HUES64 (cell line): ENCODE results near the gene FDXR.
"Not testable (repeated sequence)": the region's sequence is repeated elsewhere in the genome, so short reads cannot be mapped to it uniquely, and the experiment has no call there.

Source experiments
- H3K27ac ChIP-seq: 2 replicates; pipeline ENCODE4 v1.7.0; 2013; ENCODE audit warnings: low read depth, low read length, inconsistent platforms
- H3K27me3 ChIP-seq: 2 replicates; pipeline ENCODE4 v1.6.1; 2013; ENCODE audit warnings: mild to moderate bottlenecking, low read length; ENCODE audit not compliant: insufficient read depth
- H3K36me3 ChIP-seq: 2 replicates; pipeline ENCODE4 v1.6.1; 2013; ENCODE audit warnings: mild to moderate bottlenecking, low read length; ENCODE audit not compliant: insufficient read depth
- H3K4me1 ChIP-seq: 2 replicates; pipeline ENCODE4 v1.6.1; 2013; ENCODE audit warnings: mild to moderate bottlenecking, low read length, moderate library complexity; ENCODE audit not compliant: insufficient read depth
- H3K4me3 ChIP-seq: 2 replicates; pipeline ENCODE4 v1.5.1; 2013; ENCODE audit warnings: mild to moderate bottlenecking, low read length, moderate library complexity
- H3K9ac ChIP-seq: 2 replicates; pipeline ENCODE4 v1.6.1; 2013; ENCODE audit warnings: mild to moderate bottlenecking, low read depth, low read length
- H3K9me3 ChIP-seq: 2 replicates; pipeline ENCODE4 v1.6.1; 2013; ENCODE audit warnings: low read depth, low read length; ENCODE audit not compliant: insufficient read depth
- WGBS: fragments of 150-250, 120-280 bp; methylation state at CpG from one replicate; pipeline ENCODE4 v1.1.7; 2013; ENCODE audit warnings: missing lambda C conversion rate; 5-methylcytosine and 5-hydroxymethylcytosine counted together

The FDXR gene

DNA sequence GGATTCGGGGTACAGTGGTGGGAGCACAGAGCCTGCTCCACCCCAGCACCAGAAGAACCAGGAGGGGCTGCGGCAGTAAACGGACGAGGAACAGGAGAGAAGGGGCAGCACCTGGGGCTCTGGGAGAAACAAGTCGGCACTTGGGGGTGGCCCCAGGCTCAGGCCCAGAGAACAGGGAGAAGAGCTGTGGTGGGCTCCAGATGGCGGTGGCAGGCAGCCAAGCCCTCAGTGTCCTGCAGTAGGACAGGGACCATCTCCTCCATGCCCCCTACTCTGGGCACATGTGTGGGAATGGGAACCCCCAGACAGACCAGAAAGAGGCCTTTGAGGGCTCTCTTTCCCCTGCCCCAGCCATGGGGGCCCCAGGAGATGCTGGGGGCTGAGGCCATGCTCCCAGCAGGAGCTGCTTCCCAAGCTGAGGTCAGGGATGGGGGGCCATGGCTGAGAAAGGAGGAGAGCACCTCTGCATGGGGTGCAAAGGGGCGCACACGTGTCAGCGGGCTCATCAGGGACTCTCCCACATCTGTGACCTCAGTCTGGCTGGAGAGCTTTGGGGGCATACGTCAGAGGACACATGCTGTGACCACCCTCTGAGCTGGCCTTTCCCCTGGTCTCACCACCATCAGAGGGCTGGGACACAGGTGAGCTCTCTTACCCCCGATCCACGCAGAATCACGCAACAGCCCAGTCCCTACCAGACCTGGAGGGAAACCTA lies 43.5 kb upstream of the FDXR start:
- Histone ChIP-seq H3K9ac (no peak overlapping the region), H3K36me3 (no peaks in the 10 kb centered on the region), H3K4me3 (no peak overlapping the region), H3K27me3 (peaks cover 10% of the 10 kb centered on the region; the same call in 1 of the 2 replicates), H3K4me1 (no peaks in the 10 kb centered on the region), H3K9me3 (no peaks in the 10 kb centered on the region), H3K27ac (no peak overlapping the region)
- WGBS = 90% methylated on average over 13 of the region's 13 CpGs

- H3K27ac ChIP-seq, H3K9ac ChIP-seq, H3K9me3 ChIP-seq, H3K4me3 ChIP-seq, H3K36me3 ChIP-seq, H3K27me3 ChIP-seq: not testable (repeated sequence)
- WGBS = 89% methylated on average over 8 of the region's 8 CpGs
- H3K4me1 ChIP-seq = peaks cover 11% of the 10 kb centered on the region; the same call in 1 of the 2 replicates
Observed at GRCh38 chr17:74911423-74911822, 38.6 kb upstream of the FDXR start.

DNA sequence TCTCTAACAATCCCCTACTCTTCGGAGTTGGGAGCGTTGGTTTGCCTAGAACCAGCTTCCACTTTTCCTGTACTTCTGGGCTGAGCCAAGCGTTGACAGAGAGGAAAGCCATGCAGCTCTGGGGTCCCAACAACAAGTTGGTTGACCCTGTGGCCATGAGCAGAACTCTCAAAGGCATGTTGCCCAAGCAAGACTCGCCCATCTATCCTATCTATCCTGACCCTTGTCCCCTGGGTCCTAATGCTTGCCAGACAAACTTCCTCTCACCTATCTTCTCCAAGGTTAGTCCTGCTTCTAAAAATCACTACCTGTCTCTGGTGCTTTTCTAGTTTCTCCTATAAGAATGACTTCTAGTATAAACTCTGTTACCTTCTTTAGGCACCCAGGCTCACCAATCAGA lies 36.3 kb upstream of the FDXR start:
- not testable (repeated sequence) for H3K27ac ChIP-seq, H3K9me3 ChIP-seq, H3K4me3 ChIP-seq, H3K36me3 ChIP-seq, H3K27me3 ChIP-seq, H3K9ac ChIP-seq
- WGBS = 60% methylated on average over 4 of the region's 4 CpGs
- peaks cover 11% of the 10 kb centered on the region; the same call in 1 of the 2 replicates for H3K4me1 ChIP-seq

GRCh38 chr17:74907012-74907411 lies 34.2 kb upstream of the FDXR start:
- H3K9me3 ChIP-seq = no peaks in the 10 kb centered on the region
- no peak overlapping the region for H3K4me3 ChIP-seq
- no peaks in the 10 kb centered on the region for H3K36me3 ChIP-seq
- H3K27me3 ChIP-seq = no peaks in the 10 kb centered on the region
- no peak overlapping the region for H3K9ac ChIP-seq
- 96% methylated on average over 34 of the region's 34 CpGs for WGBS
- no peak overlapping the region for H3K27ac ChIP-seq
- peaks cover 11% of the 10 kb centered on the region; the same call in 1 of the 2 replicates for H3K4me1 ChIP-seq

DNA sequence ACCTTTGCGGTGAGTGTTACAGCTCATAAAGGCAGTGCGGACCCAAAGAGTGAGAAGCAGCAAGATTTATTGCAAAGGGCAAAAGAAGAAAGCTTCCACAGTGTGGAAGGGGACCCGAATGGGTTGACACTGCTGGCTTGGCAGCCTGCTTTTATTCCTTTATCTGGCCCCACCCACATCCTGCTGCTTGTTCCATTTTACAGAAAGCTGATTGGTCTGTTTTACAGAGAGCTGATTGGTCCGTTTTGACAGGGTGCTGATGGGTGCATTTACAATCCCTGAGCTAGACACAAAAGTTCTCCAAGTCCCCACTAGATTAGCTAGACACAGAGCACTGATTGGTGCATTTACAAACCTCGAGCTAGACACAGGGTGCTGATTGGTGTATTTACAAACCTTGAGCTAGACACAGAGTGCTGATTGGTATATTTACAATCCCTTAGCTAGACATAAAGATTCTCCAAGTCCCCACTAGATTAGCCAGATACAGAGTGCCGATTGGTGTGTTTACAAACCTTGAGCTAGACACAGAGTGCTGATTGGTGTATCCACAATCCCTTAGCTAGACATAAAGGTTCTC lies 33.5 kb upstream of the FDXR start:
- 87% methylated on average over 5 of the region's 6 CpGs for WGBS
- H3K36me3 ChIP-seq, H3K27ac ChIP-seq, H3K27me3 ChIP-seq, H3K4me3 ChIP-seq, H3K9me3 ChIP-seq, H3K9ac ChIP-seq: not testable (repeated sequence)
- H3K4me1 ChIP-seq = peaks cover 11% of the 10 kb centered on the region; the same call in 1 of the 2 replicates

DNA sequence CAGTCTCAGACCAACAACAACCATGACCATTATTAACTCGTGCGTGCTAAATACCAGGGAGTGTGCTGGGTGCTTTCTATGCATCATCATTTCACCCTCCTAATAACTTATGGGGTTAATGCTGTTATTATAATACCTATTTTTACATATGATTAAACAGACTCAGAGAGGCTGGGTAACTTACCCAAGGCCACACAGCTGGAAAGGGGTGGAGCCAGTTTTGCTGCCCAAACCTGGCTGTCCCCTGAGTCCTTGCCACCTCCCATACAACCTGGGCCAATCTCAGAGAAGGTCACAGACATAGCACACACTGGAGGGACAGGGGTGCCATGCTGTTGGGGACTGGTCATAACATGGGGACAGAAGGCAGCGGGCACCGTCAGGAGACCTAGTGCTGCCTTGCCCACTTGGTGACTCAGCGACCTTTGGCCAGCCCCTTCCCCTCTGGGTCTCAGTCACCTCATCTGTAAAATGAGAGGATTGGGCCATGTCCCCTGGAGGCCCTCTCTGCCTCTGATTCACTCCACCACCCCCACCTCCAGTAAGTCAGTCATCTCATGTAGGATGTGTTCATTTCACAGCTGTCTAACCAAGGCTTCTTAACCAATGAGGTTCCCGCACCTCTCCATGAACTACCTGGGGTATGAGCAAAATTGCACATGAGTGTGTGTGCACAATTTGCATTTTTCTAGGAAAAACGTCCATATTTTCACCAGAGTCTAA lies 32.1 kb upstream of the FDXR start:
- no peak overlapping the region for H3K4me3 ChIP-seq
- peaks cover 5% of the 10 kb centered on the region; the same call in 1 of the 2 replicates for H3K4me1 ChIP-seq
- H3K27ac ChIP-seq = no peak overlapping the region
- no peaks in the 10 kb centered on the region for H3K9me3 ChIP-seq
- H3K27me3 ChIP-seq = no peaks in the 10 kb centered on the region; the same call in 1 of the 2 replicates
- WGBS = 88% methylated on average over 7 of the region's 7 CpGs
- H3K36me3 ChIP-seq = no peaks in the 10 kb centered on the region
- no peak overlapping the region for H3K9ac ChIP-seq

- H3K4me1 ChIP-seq = no peaks in the 10 kb centered on the region
- WGBS = 94% methylated on average over 4 of the region's 6 CpGs
- H3K9me3 ChIP-seq = no peaks in the 10 kb centered on the region
- H3K9ac ChIP-seq = no peak overlapping the region
- H3K36me3 ChIP-seq = no peaks in the 10 kb centered on the region
- no peak overlapping the region for H3K27ac ChIP-seq
- no peaks in the 10 kb centered on the region; the same call in 1 of the 2 replicates for H3K27me3 ChIP-seq
- H3K4me3 ChIP-seq = no peak overlapping the region
Observed at GRCh38 chr17:74903671-74904070, 30.9 kb upstream of the FDXR start.

- 89% methylated on average over 7 of the region's 9 CpGs for WGBS
- H3K27me3 ChIP-seq = no peaks in the 10 kb centered on the region; the same call in 1 of the 2 replicates
Observed at GRCh38 chr17:74903034-74903433, 30.2 kb upstream of the FDXR start.

GRCh38 chr17:74901353-74902135 lies 28.8 kb upstream of the FDXR start:
- Histone ChIP-seq H3K27ac (no peak overlapping the region), H3K9me3 (no peaks in the 10 kb centered on the region), H3K27me3 (peaks cover 8% of the 10 kb centered on the region), H3K9ac (no peak overlapping the region), H3K4me3 (no peak overlapping the region), H3K36me3 (no peaks in the 10 kb centered on the region), H3K4me1 (no peaks in the 10 kb centered on the region)
- WGBS = 92% methylated on average over 10 of the region's 14 CpGs

More at GRCh38 chr17:74903034-74903433, 30.2 kb upstream of the FDXR start:
- Histone ChIP-seq H3K4me3 (no peak overlapping the region), H3K27ac (no peak overlapping the region), H3K4me1 (no peaks in the 10 kb centered on the region), H3K36me3 (no peaks in the 10 kb centered on the region), H3K9me3 (no peaks in the 10 kb centered on the region), H3K9ac (no peak overlapping the region)

DNA sequence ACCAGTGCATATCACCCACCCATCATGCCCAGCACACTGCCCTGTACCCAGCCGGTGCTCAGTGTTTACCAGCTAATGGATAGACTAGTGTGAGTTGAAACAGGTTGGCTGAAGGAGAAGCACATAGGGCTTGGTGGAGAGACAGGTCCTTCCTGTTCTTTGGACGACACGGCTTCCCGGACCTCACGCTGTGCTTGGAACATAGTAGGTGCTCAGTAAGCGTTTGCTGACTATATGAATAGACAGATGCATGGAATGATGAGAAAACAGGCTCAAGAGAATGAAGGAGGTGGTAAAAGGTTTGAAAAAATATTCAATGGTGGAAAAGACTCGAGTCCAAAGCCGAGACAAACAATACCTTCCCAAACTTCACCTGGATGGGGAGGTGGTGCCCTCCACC lies 27.4 kb upstream of the FDXR start:
- H3K4me3 ChIP-seq = no peak overlapping the region
- WGBS = 89% methylated on average over 7 of the region's 8 CpGs
- no peak overlapping the region for H3K27ac ChIP-seq
- H3K27me3 ChIP-seq = peaks cover 19% of the 10 kb centered on the region
- H3K4me1 ChIP-seq = no peaks in the 10 kb centered on the region
- H3K9me3 ChIP-seq = no peaks in the 10 kb centered on the region
- H3K36me3 ChIP-seq = no peaks in the 10 kb centered on the region
- no peak overlapping the region for H3K9ac ChIP-seq
